ENCODE measurements around the gene FAM117A. TPM values are rescaled to one million over a fixed set of nuclear protein-coding genes. Genes with fewer than 3 reads are reported as not detected.

The FAM117A gene
- total and polyA plus RNA-seq, 2 of the 4 experiments (the other 2 are of a cell fraction), result 0.72 to 3.4 TPM

DNA sequence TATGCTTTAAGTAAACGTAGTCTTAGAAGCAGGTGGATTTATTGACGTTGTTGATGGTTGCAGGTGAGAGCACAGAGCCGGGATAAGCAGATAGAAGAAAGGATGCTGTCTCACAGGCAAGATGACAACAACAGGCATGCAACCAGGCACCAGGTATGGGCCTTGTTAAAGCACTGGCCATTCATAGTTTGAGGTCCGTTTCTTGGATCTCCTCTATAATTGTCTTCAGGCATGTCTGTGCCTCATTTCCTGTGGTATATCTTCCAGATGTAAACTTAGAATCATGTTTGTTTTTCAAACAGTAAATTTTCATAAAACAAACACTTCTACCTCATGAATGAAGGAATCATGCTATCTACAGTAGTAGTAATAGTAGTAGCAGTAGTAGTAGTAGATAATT is 45.1 kb upstream of the FAM117A start:
- Histone ChIP-seq H3K4ac (ENCODE audit: low read depth, low read length) (no peak overlapping the region), H3K4me3 (ENCODE audit: insufficient read depth, low read depth, low read length) (no peak overlapping the region), H3K56ac (ENCODE audit: extremely low read depth, insufficient read depth, low read length) (no peak overlapping the region), H3K79me1 (ENCODE audit: low read depth in 1 of 2, low read length in 2 of 2) (peaks cover 10 to 47% of the 10 kb centered on the region in 2 experiments), H3K23ac (ENCODE audit: low read depth, low read length) (0 out of 2 replicates have a peak overlapping the region, but pooled peaks have one; percentile 65), H4K91ac (ENCODE audit: insufficient read depth, low read depth, low read length) (no peak overlapping the region), H2BK20ac (ENCODE audit: low read depth, low read length) (no peak overlapping the region), H4K8ac (ENCODE audit: low read depth in 2 of 2, low read length in 2 of 2) (no peak overlapping the region), H2AK9ac (replicated peaks; ENCODE audit: low read depth, low read length, poor library complexity) (no peak overlapping the region), H3K4me1 (ENCODE audit: control insufficient read depth, insufficient read depth, low read length) (no peaks in the 10 kb centered on the region), H3K27me3 (ENCODE audit: control insufficient read depth, insufficient read depth, low read length) (no peaks in the 10 kb centered on the region), H3K27ac (ENCODE audit: insufficient read depth, low read length) (no peak overlapping the region), H2BK15ac (ENCODE audit: low read depth, low read length) (no peak overlapping the region), H3K18ac (ENCODE audit: low read depth, low read length) (no peak overlapping the region), H3K9ac (ENCODE audit: low read depth, low read length) (no peak overlapping the region), H3K36me3 (ENCODE audit: control insufficient read depth, insufficient read depth, low read length) (peaks cover 29% of the 10 kb centered on the region), H3K14ac (replicated peaks; ENCODE audit: low read depth, low read length) (no peak overlapping the region), H2AK5ac (ENCODE audit: low read depth, low read length) (no peak overlapping the region), H2AFZ (replicated peaks; ENCODE audit: low read length, poor library complexity) (no peak overlapping the region), H3K9me1 (ENCODE audit: insufficient read depth, low read length) (peaks cover 4% of the 10 kb centered on the region), H4K20me1 (ENCODE audit: insufficient read depth, low read length) (peaks cover 10% of the 10 kb centered on the region; the same call in 1 of the 2 replicates), H2BK5ac (ENCODE audit: low read depth, low read length, poor library complexity, severe bottlenecking) (no peak overlapping the region), H3K4me2 (ENCODE audit: low read depth, low read length) (no peak overlapping the region), H4K5ac (ENCODE audit: low read depth, low read length) (no peak overlapping the region), H3K9me3 (ENCODE audit: control insufficient read depth, insufficient read depth, low read length) (no peaks in the 10 kb centered on the region), H2BK120ac (ENCODE audit: low read depth, low read length) (no peak overlapping the region)
- in situ Hi-C loops (cut with MboI; ENCODE audit: low sequenced_read_pairs), result no loop called here
- ATAC-seq (ENCODE audit: low read depth) (peak; percentile 17; the same call in 1 of the 2 replicates), DNase-seq (no peak)
- no TSS peak for BruUV-seq (replicated peaks)
- no CpG with 5 or more reads among the region's 4 CpGs for WGBS, 2 experiments (ENCODE audit: extremely low coverage in 2 of 2, insufficient read length in 1 of 2)
- TF ChIP-seq, protein P1, sequence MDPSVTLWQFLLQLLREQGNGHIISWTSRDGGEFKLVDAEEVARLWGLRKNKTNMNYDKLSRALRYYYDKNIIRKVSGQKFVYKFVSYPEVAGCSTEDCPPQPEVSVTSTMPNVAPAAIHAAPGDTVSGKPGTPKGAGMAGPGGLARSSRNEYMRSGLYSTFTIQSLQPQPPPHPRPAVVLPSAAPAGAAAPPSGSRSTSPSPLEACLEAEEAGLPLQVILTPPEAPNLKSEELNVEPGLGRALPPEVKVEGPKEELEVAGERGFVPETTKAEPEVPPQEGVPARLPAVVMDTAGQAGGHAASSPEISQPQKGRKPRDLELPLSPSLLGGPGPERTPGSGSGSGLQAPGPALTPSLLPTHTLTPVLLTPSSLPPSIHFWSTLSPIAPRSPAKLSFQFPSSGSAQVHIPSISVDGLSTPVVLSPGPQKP (IDR thresholded peaks at IDR 0.05; ENCODE audit: borderline replicate concordance, low read depth, low read length), result no peak
- TF ChIP-seq RCOR1 (IDR thresholded peaks at IDR 0.05; ENCODE audit: insufficient replicate concordance, low read length), result no peak
- TF ChIP-seq CHD1 (IDR thresholded peaks at IDR 0.05; ENCODE audit: low read depth, low read length), result no peak
- TF ChIP-seq BHLHE40 (IDR thresholded peaks at IDR 0.05; ENCODE audit: low read depth, low read length), result no peak
- TF ChIP-seq CEBPB (IDR thresholded peaks at IDR 0.05; ENCODE audit: low read depth, low read length), result no peak
- no peak for TF ChIP-seq RAD21 (IDR thresholded peaks at IDR 0.05; ENCODE audit: low read length)
- no peak for TF ChIP-seq SMC3 (IDR thresholded peaks at IDR 0.05; ENCODE audit: low read depth, low read length)
- no peak for TF ChIP-seq POLR2A (IDR thresholded peaks at IDR 0.05; ENCODE audit: low read depth, low read length)
- TF ChIP-seq FOS (IDR thresholded peaks at IDR 0.05; ENCODE audit: low read depth, low read length), result no peak
- TF ChIP-seq, protein P2, sequence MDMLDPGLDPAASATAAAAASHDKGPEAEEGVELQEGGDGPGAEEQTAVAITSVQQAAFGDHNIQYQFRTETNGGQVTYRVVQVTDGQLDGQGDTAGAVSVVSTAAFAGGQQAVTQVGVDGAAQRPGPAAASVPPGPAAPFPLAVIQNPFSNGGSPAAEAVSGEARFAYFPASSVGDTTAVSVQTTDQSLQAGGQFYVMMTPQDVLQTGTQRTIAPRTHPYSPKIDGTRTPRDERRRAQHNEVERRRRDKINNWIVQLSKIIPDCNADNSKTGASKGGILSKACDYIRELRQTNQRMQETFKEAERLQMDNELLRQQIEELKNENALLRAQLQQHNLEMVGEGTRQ (IDR thresholded peaks at IDR 0.05; ENCODE audit: low read depth, low read length), result no peak
- TF ChIP-seq MAFK (IDR thresholded peaks at IDR 0.05; ENCODE audit: low read depth, low read length), result no peak
- TF ChIP-seq MXI1 (IDR thresholded peaks at IDR 0.05; ENCODE audit: borderline replicate concordance, low read depth, low read length), result no peak
- TF ChIP-seq MAZ (IDR thresholded peaks at IDR 0.05; ENCODE audit: borderline replicate concordance, low read depth, low read length), result no peak
- TF ChIP-seq RFX5 (IDR thresholded peaks at IDR 0.05; ENCODE audit: low read depth, low read length), result no peak
- TF ChIP-seq, protein P3, sequence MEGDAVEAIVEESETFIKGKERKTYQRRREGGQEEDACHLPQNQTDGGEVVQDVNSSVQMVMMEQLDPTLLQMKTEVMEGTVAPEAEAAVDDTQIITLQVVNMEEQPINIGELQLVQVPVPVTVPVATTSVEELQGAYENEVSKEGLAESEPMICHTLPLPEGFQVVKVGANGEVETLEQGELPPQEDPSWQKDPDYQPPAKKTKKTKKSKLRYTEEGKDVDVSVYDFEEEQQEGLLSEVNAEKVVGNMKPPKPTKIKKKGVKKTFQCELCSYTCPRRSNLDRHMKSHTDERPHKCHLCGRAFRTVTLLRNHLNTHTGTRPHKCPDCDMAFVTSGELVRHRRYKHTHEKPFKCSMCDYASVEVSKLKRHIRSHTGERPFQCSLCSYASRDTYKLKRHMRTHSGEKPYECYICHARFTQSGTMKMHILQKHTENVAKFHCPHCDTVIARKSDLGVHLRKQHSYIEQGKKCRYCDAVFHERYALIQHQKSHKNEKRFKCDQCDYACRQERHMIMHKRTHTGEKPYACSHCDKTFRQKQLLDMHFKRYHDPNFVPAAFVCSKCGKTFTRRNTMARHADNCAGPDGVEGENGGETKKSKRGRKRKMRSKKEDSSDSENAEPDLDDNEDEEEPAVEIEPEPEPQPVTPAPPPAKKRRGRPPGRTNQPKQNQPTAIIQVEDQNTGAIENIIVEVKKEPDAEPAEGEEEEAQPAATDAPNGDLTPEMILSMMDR (conservative IDR thresholded peaks at IDR 0.05; ENCODE audit: low read depth, low read length), result no peak
- TF ChIP-seq NFE2L2 (IDR thresholded peaks at IDR 0.05; ENCODE audit: low read depth, low read length), result no peak
- intact Hi-C loops (cut with micrococcal nuclease), result no loop called here
- dilution Hi-C loops (cut with HindIII; ENCODE audit: low sequenced_read_pairs, unreplicated experiment), result no loop called here
- ChIA-PET CTCF (no interaction called here), POLR2A (ENCODE audit: unreplicated experiment) (no interaction called here)
